Measurements from ENCODE around the gene NUMB. TPM values are rescaled to one million over a fixed set of nuclear protein-coding genes. Genes with fewer than 3 reads are reported as not detected.

NUMB gene
- total and polyA plus RNA-seq, 4 donors: 21.2 to 45.8 (median 26.1) TPM

GRCh38 chr14:73478684-73479083 is 20.3 kb upstream of the NUMB start (continued):
- TF ChIP-seq, protein P1, sequence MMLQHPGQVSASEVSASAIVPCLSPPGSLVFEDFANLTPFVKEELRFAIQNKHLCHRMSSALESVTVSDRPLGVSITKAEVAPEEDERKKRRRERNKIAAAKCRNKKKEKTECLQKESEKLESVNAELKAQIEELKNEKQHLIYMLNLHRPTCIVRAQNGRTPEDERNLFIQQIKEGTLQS (IDR thresholded peaks at IDR 0.05): no peak
- TF ChIP-seq, protein P2, sequence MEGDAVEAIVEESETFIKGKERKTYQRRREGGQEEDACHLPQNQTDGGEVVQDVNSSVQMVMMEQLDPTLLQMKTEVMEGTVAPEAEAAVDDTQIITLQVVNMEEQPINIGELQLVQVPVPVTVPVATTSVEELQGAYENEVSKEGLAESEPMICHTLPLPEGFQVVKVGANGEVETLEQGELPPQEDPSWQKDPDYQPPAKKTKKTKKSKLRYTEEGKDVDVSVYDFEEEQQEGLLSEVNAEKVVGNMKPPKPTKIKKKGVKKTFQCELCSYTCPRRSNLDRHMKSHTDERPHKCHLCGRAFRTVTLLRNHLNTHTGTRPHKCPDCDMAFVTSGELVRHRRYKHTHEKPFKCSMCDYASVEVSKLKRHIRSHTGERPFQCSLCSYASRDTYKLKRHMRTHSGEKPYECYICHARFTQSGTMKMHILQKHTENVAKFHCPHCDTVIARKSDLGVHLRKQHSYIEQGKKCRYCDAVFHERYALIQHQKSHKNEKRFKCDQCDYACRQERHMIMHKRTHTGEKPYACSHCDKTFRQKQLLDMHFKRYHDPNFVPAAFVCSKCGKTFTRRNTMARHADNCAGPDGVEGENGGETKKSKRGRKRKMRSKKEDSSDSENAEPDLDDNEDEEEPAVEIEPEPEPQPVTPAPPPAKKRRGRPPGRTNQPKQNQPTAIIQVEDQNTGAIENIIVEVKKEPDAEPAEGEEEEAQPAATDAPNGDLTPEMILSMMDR (IDR thresholded peaks at IDR 0.05; ENCODE audit: low read depth, low read length, missing input control): no peak
- no peak for TF ChIP-seq MAX (IDR thresholded peaks at IDR 0.05)
- TF ChIP-seq RXRA (IDR thresholded peaks at IDR 0.05): no peak

DNA sequence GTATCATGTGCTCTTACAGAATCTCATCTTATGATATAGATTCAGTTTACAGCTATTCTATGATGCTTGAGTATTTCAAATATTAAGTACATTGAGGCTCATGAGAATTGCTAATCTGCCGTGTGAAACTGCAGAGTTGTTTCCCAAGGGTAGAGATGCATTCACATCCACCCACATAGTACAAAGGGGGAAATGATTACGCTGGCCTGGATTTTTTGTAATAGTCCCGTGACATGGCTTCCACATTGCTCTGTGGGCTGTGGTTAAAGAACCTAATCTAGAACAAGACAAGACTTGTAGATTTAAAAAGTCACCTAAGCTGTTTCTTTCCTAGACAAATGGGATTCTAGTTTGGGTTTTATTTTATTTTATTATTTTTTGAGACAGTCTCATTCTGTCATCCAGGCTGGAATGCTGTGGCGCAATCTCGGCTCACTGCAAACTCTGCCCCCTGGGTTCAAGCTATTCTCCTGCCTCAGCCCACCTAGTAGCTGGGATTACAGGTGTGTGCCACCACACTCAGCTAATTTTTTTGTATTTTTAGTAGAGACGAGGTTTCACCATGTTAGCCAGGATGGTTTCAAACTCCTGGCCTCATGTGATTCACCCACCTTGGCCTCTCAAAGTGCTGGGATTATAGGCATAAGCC is 19.4 kb upstream of the NUMB start:
- Histone ChIP-seq H3K27ac (ENCODE audit: low read depth in 1 of 2, low read length in 2 of 2) (no peak overlapping the region), H3K27me3 (ENCODE audit: control insufficient read depth in 4 of 4, insufficient read depth in 4 of 4, low read length in 3 of 4) (no peaks in the 10 kb centered on the region), H3K9ac (ENCODE audit: low read depth in 1 of 2, low read length in 2 of 2) (no peak overlapping the region), H3K4me3 (ENCODE audit: low read depth in 1 of 3, low read length in 3 of 3) (no peak overlapping the region), H3K9me3 (ENCODE audit: control insufficient read depth in 4 of 4, low read length in 3 of 4) (no peaks in the 10 kb centered on the region), H3K4me1 (ENCODE audit: control insufficient read depth in 4 of 4, insufficient read depth in 4 of 4, low read length in 3 of 4) (peaks cover 0 to 6% (median 5%) of the 10 kb centered on the region in 4 donors), H3K36me3 (ENCODE audit: control insufficient read depth in 4 of 4, insufficient read depth in 3 of 4, low read depth in 1 of 4, low read length in 3 of 4) (peaks cover 0 to 3% (median 0%) of the 10 kb centered on the region in 4 donors)
- WGBS: 82% methylated on average over 6 of the region's 6 CpGs
- no peak for DNase-seq (ENCODE audit: low spot score)
- TF ChIP-seq, protein P1 (IDR thresholded peaks at IDR 0.05): no peak
- TF ChIP-seq YY1 (IDR thresholded peaks at IDR 0.05): no peak
- peak; percentile 59 to 65 for TF ChIP-seq HNF4A (conservative IDR thresholded peaks at IDR 0.05)
- no peak for TF ChIP-seq FOXA2 (IDR thresholded peaks at IDR 0.05)
- TF ChIP-seq JUND (IDR thresholded peaks at IDR 0.05): no peak

- Histone ChIP-seq H3K4me3 (ENCODE audit: low read depth in 1 of 3, low read length in 3 of 3) (no peak overlapping the region), H3K27ac (ENCODE audit: low read depth in 1 of 2, low read length in 2 of 2) (no peak overlapping the region), H3K4me1 (ENCODE audit: control insufficient read depth in 4 of 4, insufficient read depth in 4 of 4, low read length in 3 of 4) (peaks cover 0 to 6% (median 5%) of the 10 kb centered on the region in 4 donors), H3K9ac (ENCODE audit: low read depth in 1 of 2, low read length in 2 of 2) (no peak overlapping the region), H3K36me3 (ENCODE audit: control insufficient read depth in 4 of 4, insufficient read depth in 3 of 4, low read depth in 1 of 4, low read length in 3 of 4) (peaks cover 0 to 3% (median 0%) of the 10 kb centered on the region in 4 donors), H3K9me3 (ENCODE audit: control insufficient read depth in 4 of 4, low read length in 3 of 4) (no peaks in the 10 kb centered on the region), H3K27me3 (ENCODE audit: control insufficient read depth in 4 of 4, insufficient read depth in 4 of 4, low read length in 3 of 4) (no peaks in the 10 kb centered on the region)
- DNase-seq (ENCODE audit: low spot score): no peak
- WGBS: 76% methylated on average over 3 of the region's 3 CpGs
- TF ChIP-seq FOXA2 (IDR thresholded peaks at IDR 0.05): no peak
- TF ChIP-seq, protein P1 (IDR thresholded peaks at IDR 0.05): no peak
Observed at GRCh38 chr14:73476451-73476931, 18.1 kb upstream of the NUMB start.

DNA sequence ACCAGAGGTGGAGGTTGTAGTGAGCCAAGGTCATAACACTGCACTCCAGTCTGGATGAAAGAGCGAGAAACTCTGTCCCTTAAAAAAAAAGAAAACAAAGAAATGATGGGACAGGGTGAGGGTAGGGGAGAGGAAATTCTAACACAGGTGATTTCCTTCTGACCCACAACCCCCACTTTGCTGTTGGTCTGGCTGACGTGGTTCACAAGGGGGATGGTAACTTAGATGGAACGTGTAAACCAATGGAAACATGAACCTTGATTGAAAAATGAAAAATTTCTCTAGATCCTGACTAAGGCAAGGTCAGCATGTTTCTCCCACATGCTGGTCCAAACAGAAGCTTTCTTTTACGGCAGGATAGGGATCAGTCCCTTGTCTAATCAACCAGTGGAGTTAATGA is 16.6 kb upstream of the NUMB start:
- H3K4me3 ChIP-seq (ENCODE audit: low read depth in 1 of 3, low read length in 3 of 3): no peak overlapping the region
- WGBS: 79% methylated on average over 4 of the region's 4 CpGs
- no peak for DNase-seq (ENCODE audit: low spot score)
- no peak overlapping the region for H3K27ac ChIP-seq (ENCODE audit: low read depth in 1 of 2, low read length in 2 of 2)
- no peaks in the 10 kb centered on the region for H3K9me3 ChIP-seq (ENCODE audit: control insufficient read depth in 4 of 4, low read length in 3 of 4)
- peaks cover 2 to 10% (median 6%) of the 10 kb centered on the region in 4 donors for H3K4me1 ChIP-seq (ENCODE audit: control insufficient read depth in 4 of 4, insufficient read depth in 4 of 4, low read length in 3 of 4)
- H3K9ac ChIP-seq (ENCODE audit: low read depth in 1 of 2, low read length in 2 of 2): no peak overlapping the region
- H3K27me3 ChIP-seq (ENCODE audit: control insufficient read depth in 4 of 4, insufficient read depth in 4 of 4, low read length in 3 of 4): no peaks in the 10 kb centered on the region
- peaks cover 0 to 3% (median 0%) of the 10 kb centered on the region in 4 donors for H3K36me3 ChIP-seq (ENCODE audit: control insufficient read depth in 4 of 4, insufficient read depth in 3 of 4, low read depth in 1 of 4, low read length in 3 of 4)
- TF ChIP-seq FOXA1 (IDR thresholded peaks at IDR 0.05) (no peak), FOXA2 (IDR thresholded peaks at IDR 0.05) (no peak), NR2F2 (IDR thresholded peaks at IDR 0.05) (no peak), HNF4A (conservative IDR thresholded peaks at IDR 0.05) (no peak), MAX (IDR thresholded peaks at IDR 0.05) (no peak), EGR1 (IDR thresholded peaks at IDR 0.05; ENCODE audit: low read depth in 2 of 2) (no peak), RAD21 (IDR thresholded peaks at IDR 0.05) (no peak), YY1 (IDR thresholded peaks at IDR 0.05) (no peak), JUND (IDR thresholded peaks at IDR 0.05) (no peak), RXRA (IDR thresholded peaks at IDR 0.05) (no peak)
- TF ChIP-seq, protein P3, sequence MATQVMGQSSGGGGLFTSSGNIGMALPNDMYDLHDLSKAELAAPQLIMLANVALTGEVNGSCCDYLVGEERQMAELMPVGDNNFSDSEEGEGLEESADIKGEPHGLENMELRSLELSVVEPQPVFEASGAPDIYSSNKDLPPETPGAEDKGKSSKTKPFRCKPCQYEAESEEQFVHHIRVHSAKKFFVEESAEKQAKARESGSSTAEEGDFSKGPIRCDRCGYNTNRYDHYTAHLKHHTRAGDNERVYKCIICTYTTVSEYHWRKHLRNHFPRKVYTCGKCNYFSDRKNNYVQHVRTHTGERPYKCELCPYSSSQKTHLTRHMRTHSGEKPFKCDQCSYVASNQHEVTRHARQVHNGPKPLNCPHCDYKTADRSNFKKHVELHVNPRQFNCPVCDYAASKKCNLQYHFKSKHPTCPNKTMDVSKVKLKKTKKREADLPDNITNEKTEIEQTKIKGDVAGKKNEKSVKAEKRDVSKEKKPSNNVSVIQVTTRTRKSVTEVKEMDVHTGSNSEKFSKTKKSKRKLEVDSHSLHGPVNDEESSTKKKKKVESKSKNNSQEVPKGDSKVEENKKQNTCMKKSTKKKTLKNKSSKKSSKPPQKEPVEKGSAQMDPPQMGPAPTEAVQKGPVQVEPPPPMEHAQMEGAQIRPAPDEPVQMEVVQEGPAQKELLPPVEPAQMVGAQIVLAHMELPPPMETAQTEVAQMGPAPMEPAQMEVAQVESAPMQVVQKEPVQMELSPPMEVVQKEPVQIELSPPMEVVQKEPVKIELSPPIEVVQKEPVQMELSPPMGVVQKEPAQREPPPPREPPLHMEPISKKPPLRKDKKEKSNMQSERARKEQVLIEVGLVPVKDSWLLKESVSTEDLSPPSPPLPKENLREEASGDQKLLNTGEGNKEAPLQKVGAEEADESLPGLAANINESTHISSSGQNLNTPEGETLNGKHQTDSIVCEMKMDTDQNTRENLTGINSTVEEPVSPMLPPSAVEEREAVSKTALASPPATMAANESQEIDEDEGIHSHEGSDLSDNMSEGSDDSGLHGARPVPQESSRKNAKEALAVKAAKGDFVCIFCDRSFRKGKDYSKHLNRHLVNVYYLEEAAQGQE (IDR thresholded peaks at IDR 0.05): no peak
- TF ChIP-seq, protein P1 (IDR thresholded peaks at IDR 0.05): no peak
- TF ChIP-seq, protein P4, sequence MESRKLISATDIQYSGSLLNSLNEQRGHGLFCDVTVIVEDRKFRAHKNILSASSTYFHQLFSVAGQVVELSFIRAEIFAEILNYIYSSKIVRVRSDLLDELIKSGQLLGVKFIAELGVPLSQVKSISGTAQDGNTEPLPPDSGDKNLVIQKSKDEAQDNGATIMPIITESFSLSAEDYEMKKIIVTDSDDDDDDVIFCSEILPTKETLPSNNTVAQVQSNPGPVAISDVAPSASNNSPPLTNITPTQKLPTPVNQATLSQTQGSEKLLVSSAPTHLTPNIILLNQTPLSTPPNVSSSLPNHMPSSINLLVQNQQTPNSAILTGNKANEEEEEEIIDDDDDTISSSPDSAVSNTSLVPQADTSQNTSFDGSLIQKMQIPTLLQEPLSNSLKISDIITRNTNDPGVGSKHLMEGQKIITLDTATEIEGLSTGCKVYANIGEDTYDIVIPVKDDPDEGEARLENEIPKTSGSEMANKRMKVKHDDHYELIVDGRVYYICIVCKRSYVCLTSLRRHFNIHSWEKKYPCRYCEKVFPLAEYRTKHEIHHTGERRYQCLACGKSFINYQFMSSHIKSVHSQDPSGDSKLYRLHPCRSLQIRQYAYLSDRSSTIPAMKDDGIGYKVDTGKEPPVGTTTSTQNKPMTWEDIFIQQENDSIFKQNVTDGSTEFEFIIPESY (IDR thresholded peaks at IDR 0.05): no peak
